Naive B cell (primary cell): ENCODE data around the gene SULT4A1. TPM values are rescaled to one million over a fixed set of nuclear protein-coding genes. Genes with fewer than 3 reads are reported as not detected.
"Not testable (repeated sequence)": the region's sequence is repeated elsewhere in the genome, so short reads cannot be mapped to it uniquely, and the experiment has no call there.

Experiments used
- ATAC-seq, 2 donors: fragments of 150-1000 bp; cut with Tn5 transposase; 2 replicates each; pipeline ENCODE4 v1.10.0; 2021; ENCODE audit warnings: low read depth in 2 of 2, mild to moderate bottlenecking in 2 of 2, moderate library complexity in 2 of 2
- DNase-seq: peaks from one replicate; pipeline ENCODE4 v3.0.0; 2022
- H3K27ac Mint-ChIP-seq, 6 donors: one replicate each; pipeline ENCODE4 v1.8.0; 2020 to 2022; ENCODE audit warnings: mild to moderate bottlenecking in 6 of 6, mixed read lengths in 6 of 6, moderate library complexity in 5 of 6, inconsistent platforms in 2 of 6
- H3K27me3 Mint-ChIP-seq, 3 donors: one replicate each; pipeline ENCODE4 v1.8.0; 2021 to 2022; ENCODE audit warnings: mixed read lengths in 3 of 3, mild to moderate bottlenecking in 1 of 3
- H3K36me3 Mint-ChIP-seq, 2 donors: one replicate each; pipeline ENCODE4 v1.8.0; 2020 to 2022; ENCODE audit warnings: mixed read lengths in 2 of 2, inconsistent platforms in 1 of 2, mild to moderate bottlenecking in 1 of 2
- H3K4me1 Mint-ChIP-seq, 3 donors: one replicate each; pipeline ENCODE4 v1.8.0; 2020 to 2022; ENCODE audit warnings: mixed read lengths in 3 of 3, inconsistent platforms in 1 of 3, mild to moderate bottlenecking in 1 of 3, moderate library complexity in 1 of 3
- H3K4me3 Mint-ChIP-seq, 8 donors: one replicate each; pipeline ENCODE4 v1.8.0; 2020 to 2022; ENCODE audit warnings: mild to moderate bottlenecking in 8 of 8, mixed read lengths in 8 of 8, moderate library complexity in 8 of 8, inconsistent platforms in 2 of 8
- H3K9me3 Mint-ChIP-seq, 7 donors: one replicate each; pipeline ENCODE4 v1.8.0; 2020 to 2022; ENCODE audit warnings: mixed read lengths in 7 of 7, mild to moderate bottlenecking in 5 of 7, inconsistent platforms in 2 of 7, moderate library complexity in 1 of 7
- polyA plus RNA-seq, 6 donors: library from polyadenylated mRNA; unstranded; fragments of 300-500 nt; fragmentation: Illumina TruSeq; gene quantifications; one replicate each; pipeline ENCODE4 v1.2.3, GENCODE V29; 2021; ENCODE audit warnings: low read depth in 6 of 6

Gene SULT4A1, protein sequence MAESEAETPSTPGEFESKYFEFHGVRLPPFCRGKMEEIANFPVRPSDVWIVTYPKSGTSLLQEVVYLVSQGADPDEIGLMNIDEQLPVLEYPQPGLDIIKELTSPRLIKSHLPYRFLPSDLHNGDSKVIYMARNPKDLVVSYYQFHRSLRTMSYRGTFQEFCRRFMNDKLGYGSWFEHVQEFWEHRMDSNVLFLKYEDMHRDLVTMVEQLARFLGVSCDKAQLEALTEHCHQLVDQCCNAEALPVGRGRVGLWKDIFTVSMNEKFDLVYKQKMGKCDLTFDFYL
- polyA plus RNA-seq = not detected

DNA sequence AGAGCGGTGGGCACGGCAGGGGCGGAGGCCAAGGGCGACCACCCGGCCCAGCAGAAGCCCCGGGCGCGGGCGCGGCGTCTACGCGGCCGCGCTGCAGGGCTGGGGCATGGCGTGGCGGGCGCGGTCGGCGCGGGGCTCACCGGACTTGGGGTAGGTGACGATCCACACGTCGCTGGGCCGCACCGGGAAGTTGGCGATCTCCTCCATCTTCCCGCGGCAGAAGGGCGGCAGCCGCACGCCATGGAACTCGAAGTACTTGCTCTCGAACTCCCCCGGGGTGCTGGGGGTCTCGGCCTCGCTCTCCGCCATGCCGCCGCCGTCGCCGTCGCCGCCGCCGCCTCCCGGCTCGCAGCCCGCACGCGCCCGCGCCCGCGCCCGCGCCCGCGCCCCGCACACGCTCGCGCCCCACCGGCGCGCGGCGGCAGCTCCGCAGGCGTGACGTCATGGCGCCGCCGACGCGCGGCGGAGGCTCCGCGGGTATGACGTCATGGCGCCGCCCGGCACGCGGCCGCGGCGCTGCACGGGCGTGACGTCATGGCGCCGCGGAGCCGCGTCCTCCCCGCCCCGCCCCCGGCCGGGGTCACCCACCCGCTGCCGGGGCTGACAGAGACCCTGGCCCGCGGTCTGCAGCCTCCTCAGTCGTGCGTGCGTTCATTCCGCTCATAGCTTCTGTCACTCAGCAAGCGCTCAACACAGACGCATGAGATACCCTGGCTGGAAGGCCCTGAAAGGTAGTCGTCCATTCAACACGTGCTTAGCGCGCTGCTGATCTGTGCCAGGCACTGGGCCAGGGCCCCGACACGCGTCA, at the start of gene SULT4A1:
SULT4A1 (minus strand) TSS at position 440 of the 808 bp plus-strand sequence; CDS start at position 309, 131 bp downstream.
- H3K36me3 Mint-ChIP-seq = peaks cover 0 to 5% of the 10 kb centered on the region in 2 donors
- H3K27ac Mint-ChIP-seq = peak within 1 kb of the TSS in 1 of 6 donors; percentile 42
- no peak for ATAC-seq
- peaks cover 0 to 7% (median 4%) of the 10 kb centered on the region in 7 donors for H3K9me3 Mint-ChIP-seq
- peak within 1 kb of the TSS; percentile 45 to 76 (median 70) for H3K4me3 Mint-ChIP-seq
- peaks cover 4 to 12% (median 5%) of the 10 kb centered on the region in 3 donors for H3K4me1 Mint-ChIP-seq
- DNase-seq = no peak
- peaks cover 44 to 80% (median 64%) of the 10 kb centered on the region in 3 donors for H3K27me3 Mint-ChIP-seq

DNA sequence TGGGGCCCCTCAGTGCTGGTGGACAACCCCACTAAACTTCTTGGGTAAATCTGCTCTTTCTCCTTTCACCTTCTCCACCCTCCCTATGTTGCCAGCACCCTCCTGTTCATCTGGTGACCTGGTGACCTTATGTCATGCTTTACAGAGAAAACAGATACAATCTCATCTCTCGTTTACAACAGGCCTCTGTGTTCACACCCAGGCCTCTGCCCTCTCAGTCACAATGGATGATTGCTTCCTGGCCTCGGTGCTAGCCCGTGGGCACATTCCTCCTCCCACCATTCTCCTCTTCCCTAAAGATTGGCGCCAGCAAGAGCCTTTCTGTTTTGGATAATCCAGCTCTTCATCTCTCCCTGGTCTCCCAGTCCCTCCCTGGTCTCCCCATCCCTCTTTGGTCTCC, 49.0 kb upstream of the SULT4A1 start:
- Mint-ChIP-seq H3K36me3 (no peaks in the 10 kb centered on the region), H3K27ac (no peak overlapping the region)

DNA sequence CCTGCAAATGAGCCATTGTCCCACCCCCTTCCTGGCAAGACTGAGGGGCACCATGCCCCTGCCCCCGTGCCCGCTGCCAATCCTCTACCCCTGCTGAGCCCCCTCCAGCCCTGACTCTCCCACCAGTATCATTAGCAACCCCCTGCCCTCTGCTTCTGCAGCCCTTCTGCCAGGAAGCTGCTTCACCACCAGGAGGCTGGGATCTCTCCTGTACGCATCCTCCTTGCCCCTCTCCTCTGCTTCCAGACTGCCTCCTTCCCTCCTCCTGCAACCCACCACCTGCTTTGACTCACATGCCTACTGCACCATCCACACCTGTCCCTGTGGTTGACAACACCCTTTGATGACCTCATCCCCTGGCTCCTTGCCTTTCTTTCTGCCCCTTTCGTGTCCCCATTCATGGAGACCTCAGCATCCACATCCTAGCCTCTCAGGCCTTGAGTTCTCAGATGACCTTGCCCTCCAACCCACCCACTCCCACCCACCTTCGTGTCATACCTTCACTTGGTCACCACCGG, 47.9 kb upstream of the SULT4A1 start:
- DNase-seq (no peak), ATAC-seq (no peak)
- Mint-ChIP-seq H3K27me3 (peaks cover 26 to 43% (median 38%) of the 10 kb centered on the region in 3 donors), H3K9me3 (peaks cover 0 to 5% (median 0%) of the 10 kb centered on the region in 7 donors), H3K36me3 (no peaks in the 10 kb centered on the region), H3K27ac (no peak overlapping the region), H3K4me1 (peaks cover 0 to 5% (median 0%) of the 10 kb centered on the region in 3 donors), H3K4me3 (no peak overlapping the region)

More for the DNA sequence above, 49.0 kb upstream of the SULT4A1 start:
- Mint-ChIP-seq H3K4me1 (peaks cover 0 to 5% (median 0%) of the 10 kb centered on the region in 3 donors), H3K4me3 (no peak overlapping the region), H3K9me3 (peaks cover 0 to 5% (median 0%) of the 10 kb centered on the region in 7 donors), H3K27me3 (peaks cover 22 to 45% (median 43%) of the 10 kb centered on the region in 3 donors)
- no peak for ATAC-seq
- DNase-seq = no peak

DNA sequence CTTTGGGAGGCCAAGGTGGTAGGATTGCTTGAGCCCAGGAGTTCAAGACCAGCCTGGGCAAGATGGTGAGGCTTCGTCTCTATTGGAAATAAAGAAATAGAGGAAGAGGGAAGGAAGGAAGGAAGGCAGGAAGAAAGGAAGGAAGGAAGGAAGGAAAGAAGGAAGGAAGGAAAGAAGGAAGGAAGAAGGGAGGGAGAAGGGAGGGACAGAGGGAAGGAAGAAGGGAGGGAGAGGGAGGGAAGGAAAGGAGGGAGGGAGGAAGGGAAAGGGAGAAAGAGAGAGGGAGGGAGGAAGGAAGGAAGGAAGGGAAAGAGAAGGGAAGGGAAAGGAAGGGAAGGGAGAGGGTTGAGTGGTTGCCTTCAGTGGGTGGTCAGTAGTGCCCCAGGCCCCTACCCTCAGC, 47.4 kb upstream of the SULT4A1 start:
- H3K36me3 Mint-ChIP-seq = no peaks in the 10 kb centered on the region
- no peak overlapping the region for H3K27ac Mint-ChIP-seq
- DNase-seq (no peak), ATAC-seq (no peak)
- no peak overlapping the region for H3K4me3 Mint-ChIP-seq
- peaks cover 0 to 5% (median 0%) of the 10 kb centered on the region in 3 donors for H3K4me1 Mint-ChIP-seq
- H3K9me3 Mint-ChIP-seq = peaks cover 0 to 5% (median 0%) of the 10 kb centered on the region in 7 donors
- peaks cover 26 to 43% (median 38%) of the 10 kb centered on the region in 3 donors for H3K27me3 Mint-ChIP-seq

DNA sequence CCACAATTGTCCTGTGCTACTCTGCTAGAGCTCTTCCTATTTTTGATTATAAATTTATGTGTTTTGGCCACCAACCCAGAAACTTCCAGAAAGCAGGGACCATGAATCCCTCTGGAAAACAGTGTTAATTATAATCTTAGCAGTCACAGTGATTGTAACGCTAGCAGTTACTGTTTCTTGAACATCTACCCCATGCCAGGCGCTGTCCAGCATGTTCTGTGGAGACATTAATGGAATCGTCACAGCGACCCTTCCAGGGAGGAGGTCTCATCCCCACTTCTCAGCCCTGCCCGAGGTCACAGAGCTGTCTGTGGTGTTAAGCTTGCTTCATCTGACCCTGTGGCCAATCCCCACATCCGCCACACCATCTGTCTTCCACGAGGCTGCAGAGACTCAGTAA, 43.4 kb upstream of the SULT4A1 start:
- Mint-ChIP-seq H3K9me3 (no peaks in the 10 kb centered on the region), H3K4me1 (no peaks in the 10 kb centered on the region), H3K27ac (peak overlapping the region in 1 of 6 donors; percentile 64), H3K4me3 (no peak overlapping the region), H3K36me3 (no peaks in the 10 kb centered on the region), H3K27me3 (peaks cover 19 to 49% (median 36%) of the 10 kb centered on the region in 3 donors)
- ATAC-seq = no peak
- no peak for DNase-seq

DNA sequence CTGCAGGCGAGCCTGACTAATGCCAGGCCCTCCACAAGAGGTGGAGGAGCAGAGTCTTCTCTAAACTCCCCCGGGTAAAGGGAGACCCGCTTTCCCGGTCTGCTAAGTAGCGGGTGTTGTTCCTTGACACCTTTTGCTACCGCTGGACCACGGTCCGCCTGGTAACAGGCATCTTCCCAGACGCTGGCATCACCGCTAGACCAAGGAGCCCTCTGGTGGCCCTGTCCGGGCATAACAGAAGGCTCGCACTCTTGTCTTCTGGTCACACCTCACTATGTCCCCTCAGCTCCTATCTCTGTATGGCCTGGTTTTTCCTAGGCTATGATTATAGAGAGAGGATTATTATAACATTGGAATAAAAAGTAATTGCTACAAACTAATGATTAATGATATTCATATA, 42.1 kb upstream of the SULT4A1 start:
- H3K9me3 Mint-ChIP-seq = not testable (repeated sequence)

DNA sequence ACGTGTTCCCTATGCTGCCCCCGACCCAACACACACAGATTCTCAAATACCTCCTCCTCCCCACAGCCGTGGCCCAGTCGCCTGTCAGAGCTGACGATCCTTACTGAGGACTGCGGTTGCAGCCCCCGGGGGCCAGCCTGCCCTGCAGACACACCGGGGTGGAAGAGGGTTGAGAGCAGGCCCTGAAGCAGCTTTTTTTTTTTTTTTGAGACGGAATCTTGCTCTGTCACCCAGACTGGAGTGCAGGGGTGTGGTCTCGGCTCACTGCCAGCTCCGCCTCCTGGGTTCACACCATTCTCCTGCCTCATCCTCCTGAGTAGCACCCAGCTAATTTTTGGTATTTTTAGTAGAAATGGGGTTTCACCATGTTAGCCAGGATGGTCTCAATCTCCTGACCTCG, 40.7 kb upstream of the SULT4A1 start:
- ATAC-seq, DNase-seq, H3K4me3 Mint-ChIP-seq, H3K27ac Mint-ChIP-seq, H3K9me3 Mint-ChIP-seq, H3K36me3 Mint-ChIP-seq, H3K4me1 Mint-ChIP-seq: not testable (repeated sequence)
- H3K27me3 Mint-ChIP-seq = peaks cover 12 to 44% (median 26%) of the 10 kb centered on the region in 3 donors

More for the DNA sequence above, 42.1 kb upstream of the SULT4A1 start:
- ATAC-seq, H3K36me3 Mint-ChIP-seq, H3K27ac Mint-ChIP-seq, H3K4me1 Mint-ChIP-seq, DNase-seq, H3K4me3 Mint-ChIP-seq: not testable (repeated sequence)
- H3K27me3 Mint-ChIP-seq = peaks cover 12 to 38% (median 23%) of the 10 kb centered on the region in 3 donors

DNA sequence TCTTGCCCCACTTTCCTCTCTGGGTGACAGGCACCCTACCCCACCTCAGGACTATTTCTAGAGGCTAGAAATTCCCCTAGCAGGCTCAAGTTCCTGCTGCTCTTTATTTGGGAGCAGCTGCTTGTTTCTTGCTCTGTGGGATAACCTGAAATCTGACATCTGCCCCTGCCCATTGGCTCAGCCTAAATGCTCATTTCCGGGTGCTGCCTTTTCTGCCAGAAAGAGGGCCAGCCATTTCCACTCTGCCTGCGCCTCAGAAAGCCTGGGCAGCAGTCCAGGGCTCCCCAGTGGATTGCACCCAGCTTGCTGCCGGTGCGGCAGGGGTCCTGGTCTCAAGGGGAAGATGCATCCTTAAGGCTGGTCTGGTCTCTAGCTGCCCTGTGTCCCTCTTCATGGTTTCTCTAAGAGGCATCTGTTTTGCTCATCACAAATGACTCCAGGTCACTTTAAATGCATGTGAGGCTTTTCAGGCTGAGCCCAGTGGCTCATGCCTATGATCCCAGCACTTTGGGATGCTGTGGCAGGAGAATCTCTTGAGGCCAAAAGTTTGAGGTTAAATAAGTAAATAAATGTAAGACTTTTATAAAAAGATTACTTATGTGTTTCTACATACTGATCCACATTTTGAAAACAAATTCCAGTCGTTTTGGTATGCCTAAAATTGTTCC, 39.8 kb upstream of the SULT4A1 start:
- no peak overlapping the region for H3K27ac Mint-ChIP-seq
- peaks cover 12 to 39% (median 26%) of the 10 kb centered on the region in 3 donors for H3K27me3 Mint-ChIP-seq
- no peaks in the 10 kb centered on the region for H3K36me3 Mint-ChIP-seq
- ATAC-seq = no peak
- DNase-seq = no peak
- no peaks in the 10 kb centered on the region for H3K9me3 Mint-ChIP-seq
- H3K4me1 Mint-ChIP-seq = no peaks in the 10 kb centered on the region
- H3K4me3 Mint-ChIP-seq = no peak overlapping the region

DNA sequence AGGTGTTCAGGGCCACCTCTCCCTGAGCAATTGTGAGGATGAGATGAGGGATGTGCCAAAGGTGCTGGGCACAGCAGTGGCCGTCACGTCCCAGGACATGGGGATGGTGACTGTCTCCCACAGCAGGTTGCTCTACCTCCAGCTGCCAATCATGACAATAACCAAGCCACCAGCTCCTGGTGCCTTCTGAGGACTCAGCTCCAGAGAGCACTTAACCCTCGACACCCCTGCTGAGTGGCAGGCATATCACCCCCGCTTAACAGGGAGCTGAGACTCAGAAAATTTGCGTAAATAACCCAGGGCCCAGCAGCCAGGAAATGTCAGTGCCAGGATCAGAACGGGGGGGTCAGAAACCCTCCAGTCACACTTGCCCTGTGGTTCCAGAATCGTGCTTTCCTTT, 37.9 kb upstream of the SULT4A1 start:
- no peaks in the 10 kb centered on the region for H3K9me3 Mint-ChIP-seq
- DNase-seq (no peak), ATAC-seq (no peak)
- no peaks in the 10 kb centered on the region for H3K36me3 Mint-ChIP-seq
- no peak overlapping the region for H3K4me3 Mint-ChIP-seq
- peaks cover 8 to 48% (median 32%) of the 10 kb centered on the region in 3 donors for H3K27me3 Mint-ChIP-seq
- H3K4me1 Mint-ChIP-seq = no peaks in the 10 kb centered on the region
- no peak overlapping the region for H3K27ac Mint-ChIP-seq

DNA sequence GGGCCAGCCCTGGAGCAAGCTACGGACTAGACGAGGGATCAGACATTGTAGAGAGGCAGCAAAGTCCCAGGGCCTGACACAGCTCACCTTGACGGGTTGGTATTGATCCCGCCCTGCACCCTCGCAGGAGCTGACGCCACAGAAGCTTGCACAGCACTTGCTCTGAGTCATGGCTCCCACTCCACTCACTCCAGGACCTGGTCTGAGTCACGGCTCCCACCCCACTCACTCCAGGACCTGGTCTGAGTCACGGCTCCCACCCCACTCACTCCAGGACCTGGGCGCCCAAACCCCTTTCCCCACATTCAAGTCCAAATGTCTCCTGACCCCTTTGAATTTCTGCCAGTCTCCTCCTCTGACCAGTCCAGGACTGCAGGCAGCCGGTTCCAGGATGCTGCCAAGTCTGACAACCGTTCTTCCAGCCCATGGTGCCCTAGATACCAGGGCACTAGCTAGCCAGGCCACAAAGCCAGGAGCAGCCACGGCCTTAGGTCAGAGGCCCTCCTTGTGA, 35.5 kb upstream of the SULT4A1 start:
- H3K36me3 Mint-ChIP-seq = no peaks in the 10 kb centered on the region
- no peak for DNase-seq
- ATAC-seq = no peak
- H3K4me3 Mint-ChIP-seq = no peak overlapping the region
- no peaks in the 10 kb centered on the region for H3K4me1 Mint-ChIP-seq
- no peaks in the 10 kb centered on the region for H3K9me3 Mint-ChIP-seq
- peak overlapping the region in 1 of 6 donors; percentile 49 for H3K27ac Mint-ChIP-seq
- peaks cover 0 to 45% (median 31%) of the 10 kb centered on the region in 3 donors for H3K27me3 Mint-ChIP-seq

DNA sequence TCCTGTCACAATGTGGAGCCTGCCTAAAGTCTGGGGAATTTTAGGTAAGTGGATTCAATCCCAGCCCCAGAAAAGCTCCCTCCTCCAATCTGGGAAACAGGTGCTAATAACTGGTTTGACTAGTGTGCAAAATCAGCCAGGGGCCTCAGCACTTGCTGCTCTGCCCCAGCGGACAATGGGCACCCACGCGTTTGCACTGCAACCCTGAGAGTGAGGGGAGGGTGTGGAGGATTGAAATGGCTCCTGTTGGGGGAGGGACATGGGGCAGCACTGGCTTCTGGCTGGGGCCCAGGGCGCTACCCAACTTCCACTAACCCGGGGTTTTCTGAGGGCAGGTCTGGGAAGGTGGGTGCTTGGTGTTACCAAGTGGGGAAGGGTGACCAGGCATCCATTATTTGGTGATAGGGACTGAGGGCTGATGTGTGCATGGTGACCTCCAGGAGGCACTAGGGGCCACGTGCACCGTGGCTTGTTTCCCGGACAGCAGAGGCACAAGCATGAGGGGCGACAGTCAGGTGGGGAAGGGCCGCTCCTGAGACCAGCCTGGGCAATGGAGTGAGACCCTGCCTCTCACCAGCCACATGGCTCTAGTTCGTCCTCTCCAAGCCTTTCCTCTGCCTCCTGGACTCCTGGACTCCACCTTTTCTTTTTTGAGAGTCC, 33.8 kb upstream of the SULT4A1 start:
- H3K4me3 Mint-ChIP-seq = no peak overlapping the region
- H3K27ac Mint-ChIP-seq = peak overlapping the region in 1 of 6 donors; percentile 15
- DNase-seq (no peak), ATAC-seq (no peak)
- no peaks in the 10 kb centered on the region for H3K4me1 Mint-ChIP-seq
- peaks cover 7 to 47% (median 23%) of the 10 kb centered on the region in 3 donors for H3K27me3 Mint-ChIP-seq
- H3K36me3 Mint-ChIP-seq = no peaks in the 10 kb centered on the region
- H3K9me3 Mint-ChIP-seq = no peaks in the 10 kb centered on the region

DNA sequence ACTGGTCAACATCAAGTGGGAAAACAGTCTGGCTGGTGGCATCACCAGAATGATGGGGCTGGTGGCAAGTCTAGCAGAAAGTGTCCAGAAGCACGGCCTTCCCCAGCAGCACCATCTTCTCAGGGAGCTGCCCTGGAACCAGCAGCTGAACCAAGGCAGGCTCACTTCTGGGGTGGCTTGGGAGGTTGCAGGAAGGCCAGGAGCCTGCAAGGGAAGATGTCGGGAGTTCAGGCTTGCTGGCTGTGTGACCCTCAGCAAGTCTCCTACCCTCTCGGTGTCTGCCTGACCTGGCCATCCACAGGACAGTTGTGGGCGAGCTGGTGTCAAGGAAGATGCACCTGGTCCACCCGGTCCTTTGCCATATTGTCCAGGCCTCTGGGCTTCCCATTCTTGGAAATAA, 31.8 kb upstream of the SULT4A1 start:
- Mint-ChIP-seq H3K36me3 (no peaks in the 10 kb centered on the region), H3K4me1 (no peaks in the 10 kb centered on the region), H3K4me3 (peak overlapping the region in 1 of 8 donors; percentile 15), H3K27ac (no peak overlapping the region), H3K9me3 (no peaks in the 10 kb centered on the region), H3K27me3 (peaks cover 18 to 47% (median 30%) of the 10 kb centered on the region in 3 donors)
- ATAC-seq (no peak), DNase-seq (no peak)
